ENCODE data around the gene PIK3AP1.

- TF ChIP-seq EP300 (IDR thresholded peaks at IDR 0.05) = no peak
- TF ChIP-seq, protein P1, sequence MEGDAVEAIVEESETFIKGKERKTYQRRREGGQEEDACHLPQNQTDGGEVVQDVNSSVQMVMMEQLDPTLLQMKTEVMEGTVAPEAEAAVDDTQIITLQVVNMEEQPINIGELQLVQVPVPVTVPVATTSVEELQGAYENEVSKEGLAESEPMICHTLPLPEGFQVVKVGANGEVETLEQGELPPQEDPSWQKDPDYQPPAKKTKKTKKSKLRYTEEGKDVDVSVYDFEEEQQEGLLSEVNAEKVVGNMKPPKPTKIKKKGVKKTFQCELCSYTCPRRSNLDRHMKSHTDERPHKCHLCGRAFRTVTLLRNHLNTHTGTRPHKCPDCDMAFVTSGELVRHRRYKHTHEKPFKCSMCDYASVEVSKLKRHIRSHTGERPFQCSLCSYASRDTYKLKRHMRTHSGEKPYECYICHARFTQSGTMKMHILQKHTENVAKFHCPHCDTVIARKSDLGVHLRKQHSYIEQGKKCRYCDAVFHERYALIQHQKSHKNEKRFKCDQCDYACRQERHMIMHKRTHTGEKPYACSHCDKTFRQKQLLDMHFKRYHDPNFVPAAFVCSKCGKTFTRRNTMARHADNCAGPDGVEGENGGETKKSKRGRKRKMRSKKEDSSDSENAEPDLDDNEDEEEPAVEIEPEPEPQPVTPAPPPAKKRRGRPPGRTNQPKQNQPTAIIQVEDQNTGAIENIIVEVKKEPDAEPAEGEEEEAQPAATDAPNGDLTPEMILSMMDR (IDR thresholded peaks at IDR 0.05) = no peak
Observed at GRCh38 chr10:96609510-96609909, 110.8 kb downstream of the PIK3AP1 start.

Measured in stomach (tissue), 4 donors.